Thoracic aorta (tissue), 2 donors: Measurements from ENCODE around the gene TAS2R39. TPM values are rescaled to one million over a fixed set of nuclear protein-coding genes. Genes with fewer than 3 reads are reported as not detected.

Source experiments
- ATAC-seq: fragments of 150-250 bp; one replicate; pipeline ENCODE4 v1.8.0; 2017; ENCODE audit warnings: low read depth; ENCODE audit not compliant: insufficient number of reproducible peaks, low FRiP score
- DNase-seq: peaks from one replicate; pipeline ENCODE4 v3.0.0-alpha.2; 2020; ENCODE audit warnings: low spot score
- H3K27ac ChIP-seq, 2 donors: fragments of 200-600 bp; sonication (generic); 1 replicate in 1 of 2; 2 replicates in 1 of 2; pipeline ENCODE4 v1.5.1; 2016; ENCODE audit warnings: mild to moderate bottlenecking in 2 of 2, moderate library complexity in 2 of 2
- H3K27me3 ChIP-seq: fragments of 200-600 bp; sonication (generic); replicated peaks from 2 replicates; pipeline ENCODE4 v1.6.0; 2016; ENCODE audit warnings: mild to moderate bottlenecking; ENCODE audit not compliant: insufficient read depth
- H3K36me3 ChIP-seq: fragments of 200-600 bp; sonication (generic); one replicate; pipeline ENCODE4 v1.5.1; 2016
- H3K4me1 ChIP-seq, 2 donors: fragments of 200-600 bp; sonication (generic); 1 replicate in 1 of 2; 2 replicates in 1 of 2; pipeline versions ENCODE4 v1.5.1 to v1.6.0; 2016; ENCODE audit warnings: low read depth in 2 of 2, mild to moderate bottlenecking in 1 of 2; ENCODE audit not compliant: control insufficient read depth in 1 of 2
- H3K4me3 ChIP-seq: fragments of 200-600 bp; sonication (generic); 2 replicates; pipeline ENCODE4 v1.5.1; 2016; ENCODE audit warnings: mild to moderate bottlenecking
- H3K9me3 ChIP-seq: fragments of 200-600 bp; sonication (generic); 2 replicates; pipeline ENCODE4 v1.5.1; 2016
- CTCF ChIP-seq: fragments of 200-600 bp; sonication (generic); IDR thresholded peaks from one replicate; pipeline ENCODE4 v1.5.1; 2019; ENCODE audit warnings: antibody characterized with exemption
- total RNA-seq, 2 donors: library from RNA; depleted of rRNA; stranded (reverse); fragments of >200 nt; gene quantifications; one replicate each; pipeline versions ENCODE4 v1.1.0 to v1.2.3, GENCODE V29; 2016

TAS2R39 gene
- total RNA-seq, 2 donors from 2014 or later: not detected

GRCh38 chr7:143222782-143223181 lies 39.6 kb downstream of the TAS2R39 start:
- Histone ChIP-seq H3K4me3 (no peak overlapping the region), H3K36me3 (no peaks in the 10 kb centered on the region), H3K4me1 (no peaks in the 10 kb centered on the region), H3K9me3 (no peaks in the 10 kb centered on the region), H3K27me3 (no peaks in the 10 kb centered on the region), H3K27ac (no peak overlapping the region)
- ATAC-seq (no peak), DNase-seq (no peak)
- TF ChIP-seq CTCF: no peak

GRCh38 chr7:143223784-143224183 lies 40.6 kb downstream of the TAS2R39 start:
- Histone ChIP-seq H3K27ac (no peak overlapping the region), H3K9me3 (no peaks in the 10 kb centered on the region), H3K4me1 (no peaks in the 10 kb centered on the region), H3K27me3 (no peaks in the 10 kb centered on the region), H3K4me3 (no peak overlapping the region), H3K36me3 (no peaks in the 10 kb centered on the region)
- no peak for TF ChIP-seq CTCF
- no peak for ATAC-seq
- no peak for DNase-seq

GRCh38 chr7:143225047-143225446 lies 41.8 kb downstream of the TAS2R39 start:
- no peak overlapping the region for H3K27ac ChIP-seq
- no peak for ATAC-seq

GRCh38 chr7:143227806-143228205 lies 44.6 kb downstream of the TAS2R39 start:
- Histone ChIP-seq H3K27ac (no peak overlapping the region), H3K4me1 (no peaks in the 10 kb centered on the region), H3K9me3 (no peaks in the 10 kb centered on the region), H3K36me3 (no peaks in the 10 kb centered on the region), H3K4me3 (no peak overlapping the region), H3K27me3 (no peaks in the 10 kb centered on the region)
- TF ChIP-seq CTCF: no peak
- ATAC-seq (no peak), DNase-seq (no peak)

More at GRCh38 chr7:143225047-143225446, 41.8 kb downstream of the TAS2R39 start:
- no peak overlapping the region for H3K4me3 ChIP-seq
- no peaks in the 10 kb centered on the region for H3K4me1 ChIP-seq
- no peaks in the 10 kb centered on the region for H3K36me3 ChIP-seq
- no peaks in the 10 kb centered on the region for H3K9me3 ChIP-seq
- H3K27me3 ChIP-seq: no peaks in the 10 kb centered on the region
- no peak for DNase-seq
- no peak for TF ChIP-seq CTCF

- no peak for ATAC-seq
- H3K9me3 ChIP-seq: no peaks in the 10 kb centered on the region
- H3K4me1 ChIP-seq: no peaks in the 10 kb centered on the region
- H3K36me3 ChIP-seq: no peaks in the 10 kb centered on the region
- no peak for TF ChIP-seq CTCF
- H3K27ac ChIP-seq: no peak overlapping the region
- H3K4me3 ChIP-seq: no peak overlapping the region
- no peaks in the 10 kb centered on the region for H3K27me3 ChIP-seq
- no peak for DNase-seq
These were observed 46.0 kb downstream of the TAS2R39 start for GRCh38 chr7:143229054-143229790.
